C4-2B (cell line): Measurements from ENCODE around the gene TUBGCP6.
A peak's percentile ranks its signal among the peaks of the same experiment; 100 is the strongest.

Experiments
- H3K27ac ChIP-seq: fragments of 450-650 bp; 2 replicates; pipeline ENCODE4 v1.5.1; 2017
- ZFX ChIP-seq: fragments of 450-650 bp; IDR thresholded peaks from 2 replicates; pipeline ENCODE4 v1.6.1; 2017
- TF ChIP-seq, protein P1 (sequence below): fragments of 450-650 bp; conservative IDR thresholded peaks from 2 replicates; pipeline ENCODE4 v1.5.1; 2017; ENCODE audit warnings: mild to moderate bottlenecking

Gene TUBGCP6

DNA sequence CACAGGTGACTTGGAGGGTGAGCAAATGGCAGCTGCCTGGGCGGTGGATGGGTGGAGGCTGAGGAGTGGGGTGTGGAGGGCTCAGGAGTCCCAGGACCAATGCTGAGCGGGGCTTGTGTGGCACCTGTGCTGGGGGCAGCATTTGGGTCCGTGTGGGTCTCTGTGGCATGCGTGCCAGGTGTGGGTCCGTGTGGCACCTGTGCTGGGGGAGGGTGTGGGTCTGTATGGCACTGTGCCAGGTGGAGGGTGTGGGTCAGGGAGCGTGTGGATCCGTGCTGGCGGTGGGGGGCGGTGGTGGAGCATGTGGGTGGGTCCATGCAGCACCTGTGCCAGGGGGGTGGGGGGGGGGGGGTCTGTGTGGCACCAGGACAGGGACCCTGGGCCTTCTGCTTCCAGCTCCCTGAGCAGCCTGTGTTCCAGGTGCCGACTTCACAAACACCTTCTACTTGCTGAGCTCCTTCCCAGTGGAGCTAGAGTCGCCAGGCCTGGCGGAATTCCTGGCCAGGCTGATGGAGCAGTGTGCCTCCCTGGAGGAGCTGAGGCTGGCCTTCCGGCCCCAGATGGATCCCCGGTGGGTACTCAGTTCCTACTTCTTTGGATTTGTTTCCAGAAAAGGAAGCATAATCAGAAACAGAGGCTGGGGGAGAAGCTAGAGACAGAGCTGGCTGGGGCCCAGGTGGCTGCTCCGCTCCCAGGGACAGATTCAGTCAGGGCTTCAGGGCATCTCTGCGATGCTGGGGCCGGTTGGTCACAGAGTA lies 29.3 kb downstream of the TUBGCP6 start:
- H3K27ac ChIP-seq = no peak overlapping the region
- TF ChIP-seq, protein P1, sequence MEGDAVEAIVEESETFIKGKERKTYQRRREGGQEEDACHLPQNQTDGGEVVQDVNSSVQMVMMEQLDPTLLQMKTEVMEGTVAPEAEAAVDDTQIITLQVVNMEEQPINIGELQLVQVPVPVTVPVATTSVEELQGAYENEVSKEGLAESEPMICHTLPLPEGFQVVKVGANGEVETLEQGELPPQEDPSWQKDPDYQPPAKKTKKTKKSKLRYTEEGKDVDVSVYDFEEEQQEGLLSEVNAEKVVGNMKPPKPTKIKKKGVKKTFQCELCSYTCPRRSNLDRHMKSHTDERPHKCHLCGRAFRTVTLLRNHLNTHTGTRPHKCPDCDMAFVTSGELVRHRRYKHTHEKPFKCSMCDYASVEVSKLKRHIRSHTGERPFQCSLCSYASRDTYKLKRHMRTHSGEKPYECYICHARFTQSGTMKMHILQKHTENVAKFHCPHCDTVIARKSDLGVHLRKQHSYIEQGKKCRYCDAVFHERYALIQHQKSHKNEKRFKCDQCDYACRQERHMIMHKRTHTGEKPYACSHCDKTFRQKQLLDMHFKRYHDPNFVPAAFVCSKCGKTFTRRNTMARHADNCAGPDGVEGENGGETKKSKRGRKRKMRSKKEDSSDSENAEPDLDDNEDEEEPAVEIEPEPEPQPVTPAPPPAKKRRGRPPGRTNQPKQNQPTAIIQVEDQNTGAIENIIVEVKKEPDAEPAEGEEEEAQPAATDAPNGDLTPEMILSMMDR = no peak
- no peak for TF ChIP-seq ZFX

GRCh38 chr22:50213263-50213662 lies 31.6 kb downstream of the TUBGCP6 start:
- no peak for TF ChIP-seq ZFX
- TF ChIP-seq, protein P1 = no peak
- no peak overlapping the region for H3K27ac ChIP-seq

- H3K27ac ChIP-seq = no peak overlapping the region
- TF ChIP-seq, protein P1 = no peak
- TF ChIP-seq ZFX = no peak
Observed at GRCh38 chr22:50211147-50211546, 33.7 kb downstream of the TUBGCP6 start.

DNA sequence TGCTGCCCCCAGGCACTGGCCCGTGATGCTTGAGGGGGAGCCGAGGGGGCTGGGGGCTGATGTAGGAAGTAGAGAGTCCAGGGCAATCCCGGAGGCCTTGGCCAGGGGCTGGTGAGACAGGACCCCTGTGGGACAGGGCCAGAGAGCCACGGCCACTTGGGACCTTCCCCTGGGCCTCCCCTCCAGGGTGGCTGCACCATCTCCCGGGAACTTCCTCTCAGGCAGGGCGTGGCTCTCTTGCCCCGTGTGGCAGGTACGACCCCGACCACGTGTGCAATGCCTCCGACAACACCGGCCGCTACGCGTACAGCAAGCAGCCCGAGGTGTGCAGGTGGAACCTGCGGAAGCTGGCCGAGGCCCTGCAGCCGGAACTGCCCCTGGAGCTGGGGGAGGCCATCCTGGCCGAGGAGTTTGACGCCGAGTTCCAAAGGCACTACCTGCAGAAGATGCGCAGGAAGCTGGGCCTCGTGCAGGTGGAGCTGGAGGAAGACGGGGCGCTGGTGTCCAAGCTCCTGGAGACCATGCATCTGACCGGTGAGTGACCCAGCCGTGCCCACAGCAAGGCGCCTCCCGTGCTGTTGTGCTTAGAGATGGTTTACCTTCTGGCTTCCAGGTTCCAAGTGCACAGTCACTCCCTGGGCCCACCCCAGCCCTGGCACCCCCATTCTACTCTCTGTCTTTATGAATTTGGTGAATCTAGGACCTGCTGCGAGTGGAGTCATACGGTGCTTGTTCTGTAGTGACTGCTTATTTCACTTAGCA lies 34.3 kb downstream of the TUBGCP6 start:
- no peak overlapping the region for H3K27ac ChIP-seq
- TF ChIP-seq, protein P1 = no peak
- no peak for TF ChIP-seq ZFX

- no peak overlapping the region for H3K27ac ChIP-seq
- TF ChIP-seq ZFX = no peak
- TF ChIP-seq, protein P1 = peak; percentile 95
Observed at GRCh38 chr22:50209893-50210292, 34.9 kb downstream of the TUBGCP6 start.

GRCh38 chr22:50208939-50209892 lies 35.6 kb downstream of the TUBGCP6 start:
- TF ChIP-seq ZFX = no peak
- TF ChIP-seq, protein P1 = no peak
- H3K27ac ChIP-seq = no peak overlapping the region
